GM13976 (cell line): ENCODE measurements around the gene SDS.
"Not testable (repeated sequence)": the region's sequence is repeated elsewhere in the genome, so short reads cannot be mapped to it uniquely, and the experiment has no call there.

Experiments used
- DNase-seq: peaks from one replicate; pipeline ENCODE4 v3.0.0; 2012; ENCODE audit warnings: low spot score
- CTCF ChIP-seq: IDR thresholded peaks from 2 replicates; pipeline ENCODE4 v1.5.1; 2012; ENCODE audit warnings: borderline replicate concordance, mild to moderate bottlenecking; ENCODE audit not compliant: insufficient read depth; ENCODE audit errors: extremely low read depth, missing control alignments, control extremely low read depth
- in situ Hi-C: fragments of 300-500 bp; cut with MboI; formaldehyde crosslinking; loops from one replicate; pipeline ENCODE4 v1.12.0; 2022; ENCODE audit warnings: low sequenced_read_pairs, mixed read lengths, inconsistent platforms; ENCODE audit not compliant: unreplicated experiment

SDS gene

GRCh38 chr12:113358381-113359132 is 45.1 kb downstream of the SDS start, which contains the start of gene PLBD2:
Gene PLBD2, plus strand, starts transcription at chr12:113358587. Its CDS starts 14 bp downstream, at chr12:113358601.
- DNase-seq, result peak; percentile 100
- no peak for TF ChIP-seq CTCF
- in situ Hi-C loops, result no loop called here

- in situ Hi-C loops, DNase-seq: not testable (repeated sequence)
Measured at GRCh38 chr12:113354192-113354591, 49.5 kb downstream of the SDS start.

- no peak for TF ChIP-seq CTCF
- in situ Hi-C loops, result no loop called here
- DNase-seq, result no peak
Measured at GRCh38 chr12:113351089-113351488, 52.6 kb downstream of the SDS start.

- DNase-seq, result no peak
- no peak for TF ChIP-seq CTCF
- in situ Hi-C loops, result no loop called here
Measured at GRCh38 chr12:113348849-113349536, 54.7 kb downstream of the SDS start.

- no peak for DNase-seq
- in situ Hi-C loops, result no loop called here
- TF ChIP-seq CTCF, result no peak
Measured at GRCh38 chr12:113347892-113348291, 55.8 kb downstream of the SDS start.

- in situ Hi-C loops, result no loop called here
- no peak for DNase-seq
- no peak for TF ChIP-seq CTCF
Measured at GRCh38 chr12:113347107-113347506, 56.6 kb downstream of the SDS start.

- TF ChIP-seq CTCF, result no peak
- DNase-seq, result no peak
Measured at GRCh38 chr12:113346353-113346752, 57.3 kb downstream of the SDS start.

More at GRCh38 chr12:113346353-113346752, 57.3 kb downstream of the SDS start:
- in situ Hi-C loops, result no loop called here
